Ectodermal cell (in vitro differentiated cells): ENCODE measurements around the gene CTNNA3.
"Not testable (repeated sequence)": the region's sequence is repeated elsewhere in the genome, so short reads cannot be mapped to it uniquely, and the experiment has no call there.

Experiments used
- H3K27ac ChIP-seq: 2 replicates; pipeline ENCODE4 v1.7.0; 2013; ENCODE audit warnings: mild to moderate bottlenecking, low read depth, low read length; ENCODE audit not compliant: insufficient read depth, poor library complexity, severe bottlenecking
- H3K27me3 ChIP-seq: 2 replicates; pipeline ENCODE4 v1.7.0; 2013; ENCODE audit warnings: mild to moderate bottlenecking, low read length; ENCODE audit not compliant: insufficient read depth, control insufficient read depth, poor library complexity, severe bottlenecking
- H3K36me3 ChIP-seq: one replicate; pipeline ENCODE4 v1.7.0; 2013; ENCODE audit warnings: low read length; ENCODE audit not compliant: control insufficient read depth, insufficient read depth
- H3K4me1 ChIP-seq: one replicate; pipeline ENCODE4 v1.7.0; 2013; ENCODE audit warnings: low read length; ENCODE audit not compliant: control insufficient read depth, insufficient read depth
- H3K4me3 ChIP-seq: 2 replicates; pipeline ENCODE4 v1.7.0; 2013; ENCODE audit warnings: low read depth, low read length, control low read depth; ENCODE audit not compliant: insufficient read depth
- H3K9me3 ChIP-seq: 2 replicates; pipeline ENCODE4 v1.7.0; 2013; ENCODE audit warnings: mild to moderate bottlenecking, low read length, moderate library complexity; ENCODE audit not compliant: control insufficient read depth
- WGBS, 2 experiments: methylation state at CpG; one replicate each; pipeline ENCODE4 v1.1.7; 2013; ENCODE audit warnings: missing lambda C conversion rate in 2 of 2; 5-methylcytosine and 5-hydroxymethylcytosine counted together

CTNNA3 gene

DNA sequence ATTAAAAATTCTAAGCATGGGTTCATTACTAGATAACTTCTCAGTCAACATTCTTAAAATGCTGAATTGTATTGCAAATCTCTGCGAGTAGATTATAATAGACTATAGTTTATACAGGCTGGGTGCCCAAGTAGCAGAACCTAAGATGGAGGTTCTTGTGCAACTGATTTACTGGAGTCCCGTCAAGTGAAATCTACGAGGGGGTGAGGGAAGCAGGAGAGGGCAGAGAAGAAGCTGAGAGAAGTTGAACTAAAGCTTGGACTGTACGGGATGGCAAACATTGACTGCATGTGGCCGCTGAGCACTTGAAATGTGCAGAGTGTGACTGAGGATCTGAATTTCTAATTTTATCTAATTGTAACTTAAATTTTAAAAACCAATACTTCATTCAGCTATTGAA lies 124.5 kb downstream of the CTNNA3 start:
- Histone ChIP-seq H3K27me3 (no peaks in the 10 kb centered on the region), H3K4me1 (no peaks in the 10 kb centered on the region), H3K4me3 (no peak overlapping the region), H3K36me3 (no peaks in the 10 kb centered on the region), H3K9me3 (no peaks in the 10 kb centered on the region), H3K27ac (no peak overlapping the region)
- 94 to 95% methylated on average over 4 to 5 of the region's 5 CpGs for WGBS, 2 experiments

DNA sequence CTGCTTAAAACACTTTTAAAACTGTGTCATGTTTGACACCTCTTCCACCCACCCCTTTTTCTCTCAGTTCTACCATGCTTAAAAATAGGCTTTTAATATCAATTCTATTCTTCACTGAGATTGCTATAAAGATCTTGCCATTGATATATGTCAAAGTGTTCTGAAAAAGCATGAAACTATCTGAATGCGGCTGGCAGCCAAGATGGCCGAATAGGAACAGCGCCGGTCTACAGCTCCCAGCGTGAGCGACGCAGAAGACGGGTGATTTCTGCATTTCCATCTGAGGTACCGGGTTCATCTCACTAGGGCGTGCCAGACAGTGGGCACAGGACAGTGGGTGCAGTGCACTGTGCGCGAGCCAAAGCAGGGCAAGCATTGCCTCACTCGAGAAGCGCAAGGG lies 137.7 kb downstream of the CTNNA3 start:
- not testable (repeated sequence) for H3K9me3 ChIP-seq, H3K36me3 ChIP-seq, H3K27me3 ChIP-seq, H3K27ac ChIP-seq, H3K4me3 ChIP-seq, H3K4me1 ChIP-seq
- 94 to 95% methylated on average over 14 of the region's 14 CpGs for WGBS, 2 experiments

DNA sequence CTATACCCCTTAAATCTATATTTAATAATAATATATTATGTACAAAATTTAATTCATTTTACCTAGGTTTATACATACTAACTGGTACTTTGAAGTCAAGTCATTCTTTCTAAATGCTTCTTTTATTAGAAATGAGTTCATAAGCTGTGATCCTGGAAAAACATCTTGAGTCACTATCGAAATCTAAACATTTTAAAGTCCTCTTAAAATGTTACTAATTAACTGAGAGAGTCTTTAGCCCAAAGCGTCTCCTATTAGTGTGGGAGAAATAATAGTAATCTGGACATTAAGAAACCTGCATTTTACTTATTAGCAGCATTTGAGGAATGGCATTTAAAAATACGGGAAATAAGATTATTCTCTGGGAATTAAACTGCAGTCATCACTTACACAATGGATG lies 142.7 kb downstream of the CTNNA3 start:
- H3K27me3 ChIP-seq = no peaks in the 10 kb centered on the region
- 95 to 100% methylated on average over 1 to 2 of the region's 3 CpGs for WGBS, 2 experiments

DNA sequence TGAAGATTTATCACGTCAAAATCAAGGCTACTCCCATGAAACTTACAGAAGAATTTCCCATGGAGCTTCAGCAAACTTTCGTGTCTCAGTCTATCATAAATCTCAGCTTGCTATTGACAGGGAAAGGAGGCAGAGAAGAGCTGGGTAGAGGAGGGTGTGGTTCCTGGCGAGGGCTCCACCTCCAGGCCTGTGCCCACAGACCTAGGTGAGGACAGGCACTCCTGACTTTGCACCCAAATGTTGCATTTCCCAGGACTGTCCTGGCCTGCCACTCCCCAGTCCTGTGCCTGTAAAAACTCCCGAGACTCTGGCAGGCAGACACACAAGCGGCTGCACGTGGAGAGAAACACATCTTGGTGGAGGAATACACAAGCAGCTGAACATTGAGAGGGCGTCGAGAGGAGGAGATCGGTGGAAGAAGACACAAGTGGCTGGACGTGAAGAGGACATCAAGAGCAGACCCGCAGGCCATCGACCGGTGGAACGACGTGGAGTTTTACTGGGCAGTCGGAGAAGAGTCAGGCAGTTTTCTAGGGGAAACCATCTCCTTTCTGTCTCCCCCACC lies 145.1 kb downstream of the CTNNA3 start:
- Histone ChIP-seq H3K27me3 (no peaks in the 10 kb centered on the region), H3K36me3 (no peaks in the 10 kb centered on the region), H3K4me3 (no peak overlapping the region), H3K9me3 (no peaks in the 10 kb centered on the region), H3K4me1 (no peaks in the 10 kb centered on the region), H3K27ac (no peak overlapping the region)
- WGBS, 2 experiments = 93 to 95% methylated on average over 16 of the region's 16 CpGs

More for the DNA sequence above, 142.7 kb downstream of the CTNNA3 start:
- no peaks in the 10 kb centered on the region for H3K36me3 ChIP-seq
- H3K4me3 ChIP-seq = no peak overlapping the region
- no peaks in the 10 kb centered on the region for H3K9me3 ChIP-seq
- H3K4me1 ChIP-seq = no peaks in the 10 kb centered on the region
- no peak overlapping the region for H3K27ac ChIP-seq

DNA sequence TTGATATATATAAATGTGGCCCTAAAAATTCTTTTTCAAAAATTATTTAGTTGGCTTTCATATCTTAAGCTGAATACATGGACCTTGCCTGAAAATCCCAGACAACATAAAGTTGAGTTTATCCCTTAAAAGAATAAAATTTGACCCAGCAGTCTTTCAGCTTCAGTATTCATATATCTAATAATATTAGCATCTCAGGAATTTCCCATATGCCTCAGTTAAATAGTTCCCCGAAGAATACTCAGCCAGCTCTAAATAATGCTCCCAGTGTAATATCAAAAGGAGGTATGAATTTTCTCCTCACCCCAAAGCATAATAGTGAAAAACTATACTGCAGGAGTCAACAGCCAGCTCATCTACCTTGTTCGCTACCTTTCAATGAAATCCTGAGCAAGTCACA lies 145.9 kb downstream of the CTNNA3 start:
- 92% methylated on average over 2 of the region's 2 CpGs; no CpG with 5 or more reads in 1 of the 2 experiments for WGBS, 2 experiments
- no peak overlapping the region for H3K4me3 ChIP-seq

DNA sequence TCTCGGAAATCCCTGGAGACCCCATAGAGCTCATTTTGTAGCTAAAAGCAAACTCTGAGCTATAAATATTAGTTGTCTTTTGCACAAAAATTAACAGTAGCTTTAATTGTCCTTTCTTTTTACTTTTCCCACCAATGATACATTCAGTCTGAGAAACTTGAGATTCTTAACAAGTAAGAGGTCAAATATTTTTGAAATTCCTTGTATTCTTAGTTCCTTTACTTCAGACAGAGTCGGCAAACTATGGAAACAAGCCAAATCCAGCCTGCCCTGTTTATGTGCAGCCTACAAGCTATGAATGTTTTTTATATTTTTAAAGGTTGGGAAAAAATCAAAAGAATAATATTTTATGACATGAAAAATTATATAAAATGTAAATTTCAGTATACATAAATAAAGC lies 146.6 kb downstream of the CTNNA3 start:
- Histone ChIP-seq H3K4me3 (no peak overlapping the region), H3K9me3 (no peaks in the 10 kb centered on the region), H3K4me1 (no peaks in the 10 kb centered on the region), H3K27me3 (no peaks in the 10 kb centered on the region), H3K27ac (no peak overlapping the region), H3K36me3 (no peaks in the 10 kb centered on the region)
- WGBS, 2 experiments = 94 to 98% methylated on average over 2 of the region's 2 CpGs

More for the DNA sequence above, 145.9 kb downstream of the CTNNA3 start:
- Histone ChIP-seq H3K9me3 (no peaks in the 10 kb centered on the region), H3K36me3 (no peaks in the 10 kb centered on the region), H3K27ac (no peak overlapping the region), H3K27me3 (no peaks in the 10 kb centered on the region), H3K4me1 (no peaks in the 10 kb centered on the region)

GRCh38 chr10:67541411-67541810 lies 154.6 kb downstream of the CTNNA3 start:
- Histone ChIP-seq H3K27me3 (no peaks in the 10 kb centered on the region), H3K9me3 (no peaks in the 10 kb centered on the region), H3K36me3 (no peaks in the 10 kb centered on the region), H3K27ac (no peak overlapping the region), H3K4me1 (no peaks in the 10 kb centered on the region), H3K4me3 (no peak overlapping the region)

GRCh38 chr10:67539312-67539711 lies 156.7 kb downstream of the CTNNA3 start:
- WGBS, 2 experiments = 87 to 92% methylated on average over 6 of the region's 6 CpGs
- no peak overlapping the region for H3K27ac ChIP-seq

DNA sequence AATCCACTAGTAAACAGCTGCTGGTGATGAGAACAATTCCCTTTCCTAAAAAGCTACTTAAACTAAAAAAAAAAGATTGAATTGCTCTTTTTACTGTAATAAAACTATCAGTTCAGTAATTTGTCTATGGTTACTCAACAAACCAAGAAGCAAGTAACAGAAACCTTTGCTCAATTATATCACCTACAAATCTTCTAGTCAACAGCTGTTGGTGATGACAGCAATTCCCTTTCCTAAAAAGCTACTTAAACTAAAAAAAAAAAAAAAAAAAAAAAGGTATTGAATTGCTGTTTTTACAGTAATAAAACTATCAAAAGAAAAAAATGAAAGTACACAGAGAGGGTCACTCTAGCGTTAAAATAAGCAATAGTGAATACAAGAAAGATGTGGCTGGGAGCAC lies 158.1 kb downstream of the CTNNA3 start:
- no peaks in the 10 kb centered on the region for H3K4me1 ChIP-seq
- no peaks in the 10 kb centered on the region for H3K27me3 ChIP-seq
- no peak overlapping the region for H3K4me3 ChIP-seq
- no peak overlapping the region for H3K27ac ChIP-seq
- H3K9me3 ChIP-seq = no peaks in the 10 kb centered on the region
- 95 to 97% methylated on average over 1 of the region's 1 CpG for WGBS, 2 experiments
- no peaks in the 10 kb centered on the region for H3K36me3 ChIP-seq

More at GRCh38 chr10:67539312-67539711, 156.7 kb downstream of the CTNNA3 start:
- H3K27me3 ChIP-seq = no peaks in the 10 kb centered on the region
- H3K4me3 ChIP-seq = no peak overlapping the region
- H3K36me3 ChIP-seq = no peaks in the 10 kb centered on the region
- H3K9me3 ChIP-seq = no peaks in the 10 kb centered on the region
- H3K4me1 ChIP-seq = no peaks in the 10 kb centered on the region

GRCh38 chr10:67533376-67533775 lies 162.6 kb downstream of the CTNNA3 start:
- H3K4me3 ChIP-seq = no peak overlapping the region
- no peaks in the 10 kb centered on the region for H3K4me1 ChIP-seq
- 94 to 100% methylated on average over 1 of the region's 1 CpG for WGBS, 2 experiments

DNA sequence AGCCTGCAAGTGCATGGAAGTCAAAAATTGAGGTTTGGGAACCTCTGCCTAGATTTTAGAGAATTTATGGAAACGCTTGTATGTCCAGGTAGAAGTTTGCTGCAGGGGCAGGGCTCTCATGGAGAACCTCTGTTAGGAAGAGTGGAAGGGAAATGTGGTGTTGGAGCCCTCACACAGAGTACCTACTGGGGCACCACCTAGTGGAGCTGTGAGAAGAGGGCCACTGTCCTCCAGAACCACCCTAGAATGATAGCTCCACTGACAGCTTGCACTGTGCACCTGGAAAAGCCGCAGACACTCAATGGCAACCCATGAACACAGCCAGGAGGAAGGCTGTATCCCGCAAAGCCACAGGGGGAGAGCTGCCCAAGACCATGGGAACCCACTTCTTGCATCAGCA lies 165.0 kb downstream of the CTNNA3 start:
- not testable (repeated sequence) for H3K9me3 ChIP-seq

More at GRCh38 chr10:67533376-67533775, 162.6 kb downstream of the CTNNA3 start:
- peaks cover 2% of the 10 kb centered on the region for H3K9me3 ChIP-seq
- H3K27ac ChIP-seq = no peak overlapping the region
- no peaks in the 10 kb centered on the region for H3K27me3 ChIP-seq
- H3K36me3 ChIP-seq = no peaks in the 10 kb centered on the region

More for the DNA sequence above, 165.0 kb downstream of the CTNNA3 start:
- not testable (repeated sequence) for H3K36me3 ChIP-seq, H3K27ac ChIP-seq, H3K27me3 ChIP-seq, H3K4me3 ChIP-seq, H3K4me1 ChIP-seq
- 95 to 96% methylated on average over 3 of the region's 3 CpGs for WGBS, 2 experiments
